HG02885 (cell line): ENCODE results near the gene GALM.
"Not testable (repeated sequence)": the region's sequence is repeated elsewhere in the genome, so short reads cannot be mapped to it uniquely, and the experiment has no call there.

Source experiments
- ATAC-seq: cut with Tn5 transposase; IDR thresholded peaks from one replicate; pipeline ENCODE4 v1.9.1; 2021; ENCODE audit warnings: mild to moderate bottlenecking; ENCODE audit not compliant: unreplicated experiment, poor library complexity

The GALM gene

DNA sequence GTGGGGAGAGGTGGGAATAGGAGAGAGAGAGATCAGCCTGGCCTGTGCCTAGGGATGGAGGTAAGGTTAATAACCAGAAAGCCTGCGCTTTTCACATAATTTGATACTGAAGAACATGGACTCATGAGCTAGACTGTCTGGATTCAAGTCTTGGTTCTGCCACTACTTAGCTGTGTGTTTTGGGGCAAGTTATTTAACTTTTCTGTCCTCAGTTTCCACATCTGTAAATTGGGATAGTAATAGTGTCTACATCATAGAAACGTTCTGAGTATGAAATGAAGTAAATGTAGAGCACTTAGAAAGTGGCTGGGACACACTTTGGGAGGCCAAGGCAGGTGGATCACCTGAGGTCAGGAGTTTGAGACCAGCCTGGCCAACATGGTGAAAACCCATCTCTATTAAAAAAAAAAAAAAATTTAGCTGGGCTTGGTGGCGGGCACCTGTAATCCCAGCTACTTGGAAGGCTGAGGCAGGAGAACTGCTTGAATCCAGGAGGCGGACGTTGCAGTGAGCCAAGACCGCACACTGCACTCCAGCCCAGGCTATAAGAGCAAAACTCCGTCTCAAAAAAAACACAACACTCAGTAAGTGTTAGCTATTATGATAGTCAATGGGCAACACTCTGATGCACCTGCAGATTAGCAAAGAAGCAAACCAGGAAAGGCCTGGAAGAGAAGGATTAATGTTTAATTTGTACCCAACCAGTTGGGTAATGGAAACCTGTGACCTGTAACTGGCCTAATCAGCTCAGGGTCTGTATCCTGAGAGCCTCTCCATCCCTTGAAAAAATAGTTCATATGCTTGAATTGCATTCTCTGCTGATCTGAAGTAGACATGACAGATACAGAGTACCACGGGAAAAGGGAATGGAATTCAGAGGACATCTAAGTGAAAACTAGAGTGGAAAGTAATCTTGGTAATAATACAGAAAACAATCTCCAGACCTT, 6.8 kb downstream of the GALM start:
- no peak for ATAC-seq

DNA sequence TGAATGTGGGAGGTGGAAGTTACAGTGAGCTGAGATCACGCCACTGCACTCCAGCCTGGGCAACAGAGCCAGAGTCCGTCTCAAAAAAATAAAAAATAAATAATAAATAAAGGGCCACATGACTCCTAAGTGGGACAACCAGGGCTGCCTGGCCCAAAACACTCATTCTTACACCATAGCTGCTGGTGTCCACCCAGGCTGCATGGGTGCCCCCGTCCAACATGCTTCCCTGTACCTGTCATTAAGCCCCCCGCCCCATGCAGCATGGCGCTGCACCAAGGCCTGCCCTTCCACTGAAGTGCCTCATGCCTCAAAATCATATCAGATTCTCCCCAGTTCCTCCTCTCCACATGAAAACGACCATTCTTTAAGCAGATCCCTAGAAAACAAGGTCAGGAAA, 10.8 kb downstream of the GALM start:
- no peak for ATAC-seq

DNA sequence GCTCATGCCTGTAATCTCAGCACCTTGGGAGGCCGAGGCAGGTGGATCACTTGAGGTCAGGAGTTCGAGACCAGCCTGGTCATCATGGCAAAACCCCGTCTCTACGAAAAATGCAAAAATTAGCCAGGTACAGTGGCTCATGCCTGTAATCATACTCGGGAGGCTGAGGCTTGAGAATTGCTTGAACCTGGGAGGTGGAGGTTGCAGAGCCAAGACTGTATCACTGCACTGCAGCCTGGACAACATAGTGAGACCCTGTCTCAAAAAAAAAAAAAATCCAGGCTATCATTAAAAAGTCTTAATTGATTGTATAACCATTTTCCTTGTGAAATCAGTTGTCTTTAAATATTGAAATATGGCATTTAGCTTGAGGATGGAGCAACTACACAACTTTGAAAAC, 15.0 kb downstream of the GALM start:
- ATAC-seq = not testable (repeated sequence)

DNA sequence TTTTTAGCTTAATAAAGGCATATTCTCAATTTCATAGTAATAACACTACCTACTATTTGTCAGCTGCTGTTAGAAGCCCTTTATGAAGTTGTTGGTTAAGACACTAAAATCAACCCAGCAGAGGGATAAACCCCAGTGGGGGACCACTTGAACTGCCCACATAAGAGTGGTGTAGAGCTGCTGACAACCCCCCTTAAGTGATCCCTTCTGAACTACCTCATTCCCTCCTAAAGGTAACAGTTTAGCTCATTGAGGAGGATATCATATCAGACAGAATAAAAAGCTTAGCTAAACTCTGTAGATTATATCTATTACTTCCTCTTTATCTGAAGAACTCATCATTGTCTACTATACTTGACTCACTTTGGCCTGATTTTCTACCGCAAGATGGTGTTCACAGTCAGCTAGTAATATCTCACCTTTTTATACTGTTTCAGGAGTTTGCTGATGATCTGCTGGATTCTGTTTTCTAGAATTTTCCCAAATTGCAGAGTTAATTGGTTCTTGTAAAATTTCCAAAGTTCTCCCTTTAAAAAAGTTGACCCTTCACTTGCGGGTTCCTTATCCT, 16.2 kb downstream of the GALM start:
- no peak for ATAC-seq

DNA sequence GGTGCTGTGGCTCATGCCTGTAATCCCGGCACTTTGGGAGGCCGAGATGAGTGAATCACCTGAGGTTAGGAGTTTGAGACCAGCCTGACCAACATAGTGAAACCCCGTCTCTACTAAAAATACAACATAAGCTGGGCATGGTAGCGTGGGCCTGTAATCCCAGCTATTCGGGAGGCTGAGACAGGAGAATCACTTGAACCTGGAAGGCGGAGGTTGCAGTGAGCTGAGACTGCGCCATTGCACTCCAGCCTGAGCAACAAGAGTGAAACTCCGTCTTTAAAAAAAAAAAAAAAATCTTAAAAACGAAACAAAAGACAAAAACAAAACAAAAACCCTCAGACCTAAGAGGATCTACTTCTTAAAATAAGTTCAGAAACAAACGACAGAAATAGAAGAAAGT, 16.7 kb downstream of the GALM start:
- ATAC-seq = not testable (repeated sequence)

DNA sequence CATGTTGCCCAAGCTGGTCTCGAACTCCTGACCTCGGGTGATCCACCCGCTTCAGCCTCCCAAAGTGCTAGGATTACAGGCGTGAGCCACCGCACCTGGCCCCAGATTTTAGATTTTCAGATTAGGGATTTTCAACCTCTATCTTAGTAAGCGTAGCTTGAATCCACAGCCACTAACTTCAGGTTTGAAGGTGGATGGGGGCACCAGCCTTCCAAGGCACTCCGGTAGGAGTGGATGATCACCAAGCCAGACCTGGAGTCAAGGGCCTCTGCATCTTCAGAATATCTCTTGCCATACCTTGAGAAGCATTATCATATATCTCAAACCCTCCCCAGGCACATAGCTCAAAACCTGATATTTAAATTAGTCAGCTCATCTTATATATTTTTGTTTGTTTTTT, 17.9 kb downstream of the GALM start:
- no peak for ATAC-seq

DNA sequence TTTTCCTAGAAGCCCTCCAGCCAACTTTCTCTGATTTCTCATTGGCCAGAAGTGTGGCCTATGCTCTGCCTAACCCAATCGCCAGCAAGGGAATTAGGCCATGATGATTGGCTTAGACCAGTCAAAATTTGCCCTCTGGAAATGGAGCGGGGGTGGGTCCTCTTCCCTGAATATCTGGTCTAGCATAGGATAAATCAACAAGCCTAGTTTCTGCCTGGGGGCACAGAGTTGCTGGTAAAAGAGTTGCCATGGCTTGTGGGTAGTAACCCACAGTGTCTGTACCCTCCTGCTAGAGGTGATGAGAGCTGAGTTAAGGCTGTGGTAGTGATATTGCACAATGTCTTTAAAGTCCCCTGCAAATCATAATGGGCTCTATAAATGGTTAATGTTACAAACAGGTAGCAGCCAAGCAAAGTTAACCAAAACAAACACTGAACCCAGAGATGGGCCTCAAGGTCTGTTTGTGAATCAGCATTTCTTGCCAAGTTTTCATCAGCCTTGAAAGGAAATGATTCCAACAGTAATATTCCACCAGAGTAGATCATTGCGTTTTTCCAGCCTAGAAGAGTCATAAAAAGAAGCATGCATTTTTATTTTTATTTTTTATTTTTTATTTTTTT, 19.3 kb downstream of the GALM start:
- no peak for ATAC-seq

DNA sequence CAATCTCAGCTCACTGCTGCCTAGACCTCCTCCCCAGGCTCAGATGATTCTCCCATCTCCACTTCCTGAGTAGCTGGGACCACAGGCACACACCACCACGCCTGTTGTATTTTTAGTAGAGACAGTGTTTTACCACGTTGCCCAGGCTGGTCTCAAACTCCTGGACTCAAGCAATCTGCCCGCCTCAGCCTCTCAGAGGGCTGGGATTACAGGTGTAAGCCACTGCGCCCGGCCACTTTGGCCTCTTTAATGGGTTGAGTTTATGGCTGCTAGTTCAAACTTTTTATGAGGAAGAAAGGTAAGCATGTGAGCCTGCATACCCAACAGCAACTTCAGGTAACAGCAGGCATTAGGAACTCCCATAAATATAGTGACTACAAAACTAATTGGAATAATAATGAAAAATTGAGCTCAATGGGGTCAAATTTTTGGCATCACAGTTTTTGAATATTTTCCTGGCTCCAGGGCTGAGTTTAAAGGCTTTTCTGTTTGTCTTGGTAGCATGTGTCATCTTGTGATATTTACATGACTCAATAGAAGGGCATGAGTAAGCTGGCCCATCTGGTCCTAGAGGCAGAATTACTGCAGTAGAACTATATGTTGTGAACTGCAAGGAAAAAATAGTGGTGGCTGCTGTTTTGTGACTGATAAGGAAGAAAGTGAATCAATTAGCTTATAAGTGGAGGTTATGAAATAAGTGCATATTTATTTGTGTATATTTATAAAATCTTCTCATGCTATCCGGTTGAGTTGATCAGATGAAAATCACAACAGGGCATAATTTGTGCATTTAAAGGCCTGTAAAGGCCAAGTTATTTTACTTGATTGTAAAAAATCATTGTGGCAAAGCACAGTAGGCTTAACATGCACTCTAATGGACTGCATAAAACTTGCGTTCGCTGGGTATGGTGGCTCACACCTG, 24.8 kb downstream of the GALM start:
- ATAC-seq = no peak

DNA sequence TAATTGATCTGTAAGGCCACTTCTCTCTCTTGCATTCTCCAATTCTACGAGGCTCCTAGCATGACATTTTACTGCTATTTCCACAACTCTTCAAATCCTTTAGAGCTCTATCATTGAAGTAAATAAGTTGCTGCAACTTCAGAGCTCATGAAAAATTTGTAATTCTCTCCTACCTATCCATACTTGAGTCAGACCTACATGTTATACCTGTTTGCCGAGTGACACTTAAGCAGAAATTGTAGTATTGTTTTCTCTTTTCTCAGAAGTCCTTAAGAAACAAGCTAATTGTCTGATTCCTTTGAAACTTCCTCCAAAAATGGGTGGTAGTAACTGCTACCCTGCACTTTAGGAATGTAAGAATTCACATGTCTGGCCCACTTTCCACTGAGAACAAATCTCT, 26.1 kb downstream of the GALM start:
- no peak for ATAC-seq

DNA sequence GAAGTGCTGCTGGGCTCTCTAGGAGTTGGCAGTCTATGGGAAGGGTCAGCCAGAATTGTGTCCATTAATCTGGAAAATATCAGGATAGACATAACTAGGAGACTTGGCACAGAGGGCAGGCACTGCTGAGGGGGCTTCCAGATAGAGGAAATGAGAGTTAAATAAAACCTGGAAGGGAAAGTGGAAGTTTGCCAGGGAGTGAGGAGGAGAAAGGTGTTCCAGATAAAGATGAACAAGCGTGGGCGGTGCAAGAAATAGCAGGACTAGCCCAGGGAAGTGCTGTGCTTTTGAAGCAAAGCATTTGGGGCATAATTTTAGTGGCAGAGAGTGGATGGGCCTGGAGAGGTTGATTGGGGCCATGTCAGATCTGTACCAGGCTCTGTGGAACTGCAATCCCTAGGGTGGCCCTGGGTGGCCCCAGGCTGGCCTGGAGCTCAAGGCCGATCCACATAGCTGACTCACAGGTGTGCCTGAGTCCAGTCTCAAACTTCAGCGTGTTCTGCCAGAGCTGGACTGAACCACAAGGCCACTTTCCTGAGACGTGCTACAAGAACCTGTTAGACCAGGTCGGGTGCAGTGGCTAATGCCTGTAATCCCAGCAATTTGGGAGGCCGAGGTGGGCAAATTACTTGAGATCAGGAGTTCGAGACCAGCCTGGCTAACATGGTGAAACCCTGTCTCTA, 26.9 kb downstream of the GALM start:
- no peak for ATAC-seq

DNA sequence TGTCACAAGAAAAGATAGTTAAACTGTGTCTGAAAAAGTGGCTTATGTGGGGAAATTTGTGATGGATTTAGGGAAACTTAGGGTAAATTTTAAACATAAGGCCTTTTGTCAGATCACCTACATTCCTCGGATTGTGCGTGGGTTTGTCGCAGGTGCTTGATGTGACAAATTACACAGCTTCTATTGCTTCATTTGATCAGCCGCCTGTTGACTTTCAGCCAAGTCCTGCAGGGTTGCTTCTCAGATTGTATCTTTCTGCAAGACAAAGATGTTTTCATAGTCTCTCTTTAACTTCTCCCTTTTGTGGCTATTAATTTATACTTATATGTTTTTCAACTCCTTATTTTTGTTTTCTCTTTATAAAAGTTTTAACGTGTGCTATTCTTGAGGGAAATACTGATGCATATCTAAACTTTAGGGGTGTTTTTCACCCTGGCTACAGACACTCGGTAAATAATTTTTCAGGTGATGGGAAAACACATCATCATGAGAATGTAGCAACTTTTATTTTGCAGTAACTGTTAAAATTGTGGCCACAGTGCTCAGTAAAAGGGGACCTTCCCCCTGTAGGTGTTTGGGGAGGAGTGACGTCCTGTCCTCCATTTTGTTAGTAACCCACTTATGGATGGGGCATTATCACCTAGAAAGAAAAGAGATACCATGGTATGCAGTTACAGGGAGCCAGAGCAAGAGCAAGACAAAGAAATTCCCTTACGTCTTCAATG, 31.4 kb downstream of the GALM start:
- ATAC-seq = no peak

DNA sequence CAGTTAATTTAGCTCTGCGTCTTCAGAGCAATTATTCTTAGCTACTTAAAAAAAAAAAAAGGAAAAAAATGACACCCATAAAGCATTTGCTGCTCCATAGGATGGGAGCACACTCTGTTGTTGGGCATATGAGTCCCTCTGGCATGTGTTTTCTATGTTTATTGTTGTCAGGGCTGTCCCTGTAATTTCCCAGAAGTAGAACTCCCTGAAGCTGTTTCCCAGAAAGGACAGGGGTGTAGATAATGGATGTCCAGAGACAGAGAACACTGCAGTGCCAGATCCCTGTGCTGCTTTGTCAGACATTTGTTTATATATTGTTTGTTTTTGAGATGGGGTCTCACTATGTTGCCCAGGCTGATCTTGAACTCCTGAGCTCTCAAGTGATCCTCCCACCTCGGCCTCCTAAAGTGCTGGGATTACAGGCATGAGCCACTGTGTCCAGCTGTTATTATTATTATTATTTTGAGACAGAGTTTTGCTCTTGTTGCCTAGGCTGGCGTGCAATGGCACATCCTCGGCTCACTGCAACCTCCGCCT, 32.6 kb downstream of the GALM start:
- no peak for ATAC-seq

DNA sequence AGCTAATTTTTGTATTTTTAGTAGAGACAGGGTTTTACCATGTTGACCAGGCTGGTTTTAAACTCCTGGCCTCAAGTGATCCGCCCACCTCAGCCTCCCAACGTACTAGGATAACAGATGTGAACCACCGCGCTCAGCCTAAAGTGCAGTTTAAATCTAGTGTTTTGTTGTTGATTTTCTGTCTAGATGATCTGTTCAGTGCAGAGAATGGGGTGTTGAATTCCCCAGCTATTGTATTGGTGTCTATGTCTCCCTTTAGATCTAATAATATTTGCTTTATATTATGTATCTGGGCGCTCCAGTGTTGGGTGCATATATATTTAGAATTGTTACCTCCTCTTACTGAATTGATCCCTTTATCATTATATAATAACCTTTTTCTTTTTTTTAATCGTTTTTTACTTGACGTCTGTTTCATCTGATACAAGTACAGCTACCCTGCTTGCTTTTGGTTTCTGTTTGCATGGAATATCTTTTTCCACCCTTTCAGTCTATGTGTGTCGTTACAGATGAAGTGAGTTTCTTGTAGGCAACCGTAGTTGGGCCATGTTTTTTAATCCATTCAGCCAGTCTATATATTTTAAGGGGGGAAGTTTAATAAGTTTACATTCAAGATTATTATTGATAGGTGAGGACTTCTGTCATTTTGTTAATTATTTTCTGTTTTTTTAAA, 34.3 kb downstream of the GALM start:
- ATAC-seq = no peak

DNA sequence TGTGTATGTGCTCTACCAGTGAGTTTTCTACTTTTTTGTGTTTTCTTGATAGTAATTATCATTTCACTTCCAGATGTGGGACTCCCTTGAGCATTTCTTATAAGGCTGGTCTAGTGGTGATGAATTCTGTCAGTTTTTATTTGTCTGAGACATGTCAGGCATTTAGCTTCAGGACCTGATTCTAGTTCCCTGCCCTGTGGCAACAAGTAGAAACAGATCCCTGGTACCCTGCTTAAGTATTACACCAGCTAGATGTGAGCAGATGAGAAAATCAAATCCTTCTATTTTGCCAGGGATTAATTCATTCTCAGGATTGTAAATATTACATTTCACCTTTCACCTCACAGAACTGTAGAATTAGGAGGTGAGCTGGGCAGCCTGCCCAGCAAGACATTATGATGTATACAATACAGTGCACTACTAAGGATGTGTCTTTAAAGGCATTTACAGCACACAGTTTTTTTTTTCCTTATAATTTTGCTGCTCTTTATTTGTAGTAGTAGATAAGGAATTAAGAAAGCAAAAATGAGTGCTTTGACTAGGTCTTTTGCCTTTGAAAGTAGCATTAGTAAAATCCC, 35.1 kb downstream of the GALM start:
- ATAC-seq = no peak

DNA sequence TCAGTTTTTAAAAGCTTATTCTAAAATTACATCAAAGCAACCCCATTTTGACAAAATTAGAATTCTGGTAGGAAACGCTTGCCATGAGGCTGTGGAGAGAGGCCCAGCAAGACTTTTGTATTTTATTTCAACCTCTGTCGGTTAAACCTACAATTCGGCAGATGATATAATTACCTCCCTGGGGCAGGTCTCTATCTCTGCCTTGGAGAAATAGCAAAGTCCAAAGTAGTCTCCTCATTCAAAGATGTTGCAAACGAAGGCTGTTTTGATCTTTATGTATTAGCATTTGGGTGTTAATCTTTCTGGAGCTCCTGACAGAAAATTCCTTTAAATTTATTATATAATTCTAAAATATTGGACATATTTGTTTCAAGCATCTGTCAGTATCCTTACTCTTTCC, 35.6 kb downstream of the GALM start:
- ATAC-seq = no peak

DNA sequence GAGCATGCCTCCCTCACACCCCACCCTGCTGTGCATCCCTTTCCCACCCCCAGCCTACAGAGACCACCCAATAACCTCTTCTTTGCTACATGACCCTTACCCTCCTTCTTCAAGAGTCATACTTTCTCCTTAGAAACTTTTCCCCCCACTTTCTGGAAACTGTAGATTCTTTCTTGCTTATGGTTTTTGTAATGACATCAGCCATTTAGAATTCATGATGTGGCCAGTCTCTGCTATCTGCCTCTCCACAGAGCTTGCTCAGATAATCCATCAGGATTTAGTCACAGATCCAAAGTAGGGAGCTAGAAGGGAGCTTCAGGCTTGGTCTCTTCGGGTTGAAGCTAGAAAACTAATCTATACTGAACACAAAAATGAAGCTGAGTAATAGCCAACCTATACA, 36.5 kb downstream of the GALM start:
- no peak for ATAC-seq

DNA sequence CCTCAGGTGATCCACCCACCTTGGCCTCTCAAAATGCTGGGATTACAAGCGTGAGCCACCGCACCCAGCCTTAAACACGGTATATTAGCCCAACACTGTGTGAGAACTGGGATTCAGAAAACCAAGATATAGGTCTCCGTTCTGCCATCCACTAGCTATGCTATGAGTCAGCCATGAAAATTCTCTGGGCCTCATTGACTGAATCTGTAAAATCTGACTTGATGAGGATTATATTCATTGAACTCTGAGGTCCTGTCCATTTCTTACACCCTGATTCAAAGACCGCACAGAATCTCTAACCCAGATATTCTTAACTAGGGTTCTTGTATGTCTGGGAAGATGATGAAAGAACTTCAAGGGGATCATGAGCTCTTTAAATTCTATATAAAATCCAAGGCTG, 37.4 kb downstream of the GALM start:
- ATAC-seq = not testable (repeated sequence)

DNA sequence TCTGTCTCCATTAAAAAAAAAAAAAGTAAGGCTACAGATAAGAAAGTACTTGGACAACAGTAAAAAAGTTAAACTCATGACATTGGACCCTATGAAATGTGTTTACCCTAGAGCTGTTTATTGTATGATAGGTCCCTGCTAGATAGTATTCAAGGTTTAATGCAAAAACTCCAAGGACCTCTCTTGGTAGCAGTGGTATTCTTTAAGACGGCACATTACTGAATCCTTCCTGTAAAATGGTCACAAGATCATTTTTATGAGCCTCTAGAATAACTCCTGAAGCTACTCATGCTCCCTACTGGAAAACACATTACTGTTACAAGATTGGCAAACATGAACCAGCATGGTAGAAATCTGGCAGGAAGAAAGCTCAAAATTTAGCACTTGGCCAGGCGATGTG, 38.8 kb downstream of the GALM start:
- ATAC-seq = no peak
